ENCODE results near the gene C1orf116.

Gene C1orf116

GRCh38 chr1:206974140-206974539 is 58.4 kb downstream of the C1orf116 start (continued):
- TF ChIP-seq ZNF571 (tag by site-specific recombination; IDR thresholded peaks at IDR 0.05), result no peak
- no peak for TF ChIP-seq ZBTB10 (tag by site-specific recombination; IDR thresholded peaks at IDR 0.05)

- no peak overlapping the region for H3K4me3 ChIP-seq (ENCODE audit: low read depth, low read length)
- no peak overlapping the region for H3K27ac ChIP-seq (ENCODE audit: extremely low read depth, low read depth, low read length)
- no peaks in the 10 kb centered on the region for H3K36me3 ChIP-seq (ENCODE audit: control insufficient read depth in 2 of 2, insufficient read depth in 1 of 2, low read length in 2 of 2)
- ChIA-PET POLR2A (no interaction called here), CTCF (interaction anchor here (0.6 to 5.2 kb wide), 9 partner anchors 8 to 1096 kb away, joined by 3 to 39 read pairs (median 3); no protein-coding TSS in a partner anchor)
- H3K9me3 ChIP-seq (ENCODE audit: control insufficient read depth, insufficient read depth, low read depth, low read length), result no peaks in the 10 kb centered on the region
- H3K4me1 ChIP-seq (ENCODE audit: control insufficient read depth, insufficient read depth, low read length), result no peaks in the 10 kb centered on the region
- no peak for TF ChIP-seq ZBTB8A (tag by site-specific recombination; IDR thresholded peaks at IDR 0.05)
- TF ChIP-seq ZNF280C (tag by site-specific recombination; IDR thresholded peaks at IDR 0.05), result no peak
- no peak for TF ChIP-seq ZNF19 (tag by site-specific recombination; IDR thresholded peaks at IDR 0.05; ENCODE audit: low read depth)
- no peak for TF ChIP-seq ZNF747 (tag by site-specific recombination; IDR thresholded peaks at IDR 0.05)
- no peak for TF ChIP-seq KLF1 (tag by site-specific recombination; IDR thresholded peaks at IDR 0.05)
- TF ChIP-seq ZBTB49 (tag by site-specific recombination; IDR thresholded peaks at IDR 0.05; ENCODE audit: low read depth), result no peak
- no peak for TF ChIP-seq ZNF501 (tag by site-specific recombination; IDR thresholded peaks at IDR 0.05)
- TF ChIP-seq ZFP37 (tag by site-specific recombination; IDR thresholded peaks at IDR 0.05), result no peak
- no peak for TF ChIP-seq ZNF488 (tag by site-specific recombination; IDR thresholded peaks at IDR 0.05)
- TF ChIP-seq REST (tag by site-specific recombination; IDR thresholded peaks at IDR 0.05), result no peak
- no peak for TF ChIP-seq ZNF843 (tag by site-specific recombination; IDR thresholded peaks at IDR 0.05)
- TF ChIP-seq ZNF639 (tag by site-specific recombination; IDR thresholded peaks at IDR 0.05), result no peak
- TF ChIP-seq ZNF600 (tag by site-specific recombination; IDR thresholded peaks at IDR 0.05), result no peak
- no peak for TF ChIP-seq ZNF391 (tag by site-specific recombination; IDR thresholded peaks at IDR 0.05; ENCODE audit: borderline replicate concordance, low read depth)
- TF ChIP-seq AEBP2 (tag by site-specific recombination; IDR thresholded peaks at IDR 0.05; ENCODE audit: borderline replicate concordance), result no peak
- TF ChIP-seq HOXA7 (CRISPR knock-in tag; IDR thresholded peaks at IDR 0.05; ENCODE audit: borderline replicate concordance), result no peak
- TF ChIP-seq INSM2 (tag by site-specific recombination; IDR thresholded peaks at IDR 0.05), result no peak
- TF ChIP-seq KLF10 (tag by site-specific recombination; IDR thresholded peaks at IDR 0.05), result no peak
These were observed 59.8 kb downstream of the C1orf116 start for GRCh38 chr1:206972728-206973127.

Data from HEK293 (cell line).